ENCODE measurements around the gene NECAP2.

The NECAP2 gene
- total RNA-seq: 69.8 to 148 (median 112) reads per million in 9 experiments

GRCh38 chr1:16440470-16441281 is at the start of gene NECAP2:
TSS of gene NECAP2 (plus strand) at chr1:16440724. CDS start at chr1:16440762, 38 bp downstream.
- H3K27me3 Mint-ChIP-seq: no peaks in the 10 kb centered on the region
- H3K4me1 Mint-ChIP-seq (ENCODE audit: low read depth in 2 of 2): peaks cover 27 to 29% of the 10 kb centered on the region in 2 donors
- DNase-seq: peak; percentile 93 to 94 (median 93)
- ATAC-seq (replicated peaks): peak; percentile 87
- H3K4me3 Mint-ChIP-seq: peak within 1 kb of the TSS; percentile 94 to 95
- peak within 1 kb of the TSS; percentile 94 to 97 for H3K27ac Mint-ChIP-seq
- H3K9me3 Mint-ChIP-seq: no peaks in the 10 kb centered on the region
- peaks cover 48% of the 10 kb centered on the region for H3K36me3 Mint-ChIP-seq (ENCODE audit: insufficient read depth)

GRCh38 chr1:16391411-16391810 is 49.1 kb upstream of the NECAP2 start:
- ATAC-seq (replicated peaks) (no peak), DNase-seq (no peak)
- no peaks in the 10 kb centered on the region for H3K27me3 Mint-ChIP-seq
- H3K4me1 Mint-ChIP-seq (ENCODE audit: low read depth in 2 of 2): peaks cover 42 to 50% of the 10 kb centered on the region in 2 donors
- no peaks in the 10 kb centered on the region for H3K9me3 Mint-ChIP-seq
- H3K4me3 Mint-ChIP-seq: peak overlapping the region; percentile 19 to 40
- H3K36me3 Mint-ChIP-seq (ENCODE audit: insufficient read depth): peaks cover 46% of the 10 kb centered on the region
- H3K27ac Mint-ChIP-seq: peak overlapping the region; percentile 76 to 79

GRCh38 chr1:16392740-16393569 is 47.6 kb upstream of the NECAP2 start:
- Mint-ChIP-seq H3K36me3 (ENCODE audit: insufficient read depth) (peaks cover 60% of the 10 kb centered on the region), H3K27me3 (no peaks in the 10 kb centered on the region), H3K4me3 (peak overlapping the region in 1 of 2 donors; percentile 38), H3K4me1 (ENCODE audit: low read depth in 2 of 2) (peaks cover 31 to 39% of the 10 kb centered on the region in 2 donors), H3K27ac (peak overlapping the region; percentile 77 to 79), H3K9me3 (no peaks in the 10 kb centered on the region)
- no peak for DNase-seq
- no peak for ATAC-seq (replicated peaks)

GRCh38 chr1:16393570-16394521 is 46.7 kb upstream of the NECAP2 start:
- no peak overlapping the region for H3K4me3 Mint-ChIP-seq
- ATAC-seq (replicated peaks): no peak
- no peaks in the 10 kb centered on the region for H3K9me3 Mint-ChIP-seq
- H3K27me3 Mint-ChIP-seq: no peaks in the 10 kb centered on the region
- no peak for DNase-seq
- peaks cover 31 to 39% of the 10 kb centered on the region in 2 donors for H3K4me1 Mint-ChIP-seq (ENCODE audit: low read depth in 2 of 2)
- H3K36me3 Mint-ChIP-seq (ENCODE audit: insufficient read depth): peaks cover 54% of the 10 kb centered on the region
- peak overlapping the region in 1 of 2 donors; percentile 77 for H3K27ac Mint-ChIP-seq

GRCh38 chr1:16394977-16395376 is 45.5 kb upstream of the NECAP2 start:
- no peaks in the 10 kb centered on the region for H3K27me3 Mint-ChIP-seq
- peaks cover 26 to 38% of the 10 kb centered on the region in 2 donors for H3K4me1 Mint-ChIP-seq (ENCODE audit: low read depth in 2 of 2)
- DNase-seq (no peak), ATAC-seq (replicated peaks) (no peak)
- no peak overlapping the region for H3K27ac Mint-ChIP-seq
- peaks cover 60% of the 10 kb centered on the region for H3K36me3 Mint-ChIP-seq (ENCODE audit: insufficient read depth)
- H3K4me3 Mint-ChIP-seq: no peak overlapping the region
- no peaks in the 10 kb centered on the region for H3K9me3 Mint-ChIP-seq

- Mint-ChIP-seq H3K36me3 (ENCODE audit: insufficient read depth) (peaks cover 65% of the 10 kb centered on the region), H3K27ac (peak overlapping the region in 1 of 2 donors; percentile 88), H3K4me1 (ENCODE audit: low read depth in 2 of 2) (peaks cover 11 to 23% of the 10 kb centered on the region in 2 donors), H3K4me3 (no peak overlapping the region), H3K9me3 (no peaks in the 10 kb centered on the region), H3K27me3 (no peaks in the 10 kb centered on the region)
- DNase-seq (no peak), ATAC-seq (replicated peaks) (no peak)
Observed at GRCh38 chr1:16396591-16396990, 43.9 kb upstream of the NECAP2 start.

- H3K4me1 Mint-ChIP-seq (ENCODE audit: low read depth in 2 of 2): peaks cover 8 to 22% of the 10 kb centered on the region in 2 donors
- no peaks in the 10 kb centered on the region for H3K27me3 Mint-ChIP-seq
- DNase-seq (no peak), ATAC-seq (replicated peaks) (no peak)
- H3K4me3 Mint-ChIP-seq: no peak overlapping the region
- no peaks in the 10 kb centered on the region for H3K9me3 Mint-ChIP-seq
- peaks cover 65% of the 10 kb centered on the region for H3K36me3 Mint-ChIP-seq (ENCODE audit: insufficient read depth)
- peak overlapping the region; percentile 72 to 88 for H3K27ac Mint-ChIP-seq
Observed at GRCh38 chr1:16397120-16397519, 43.4 kb upstream of the NECAP2 start.

GRCh38 chr1:16398371-16398953 is 42.1 kb upstream of the NECAP2 start:
- DNase-seq (no peak), ATAC-seq (replicated peaks) (no peak)
- Mint-ChIP-seq H3K9me3 (no peaks in the 10 kb centered on the region), H3K27ac (peak overlapping the region; percentile 72 to 88), H3K36me3 (ENCODE audit: insufficient read depth) (peaks cover 56% of the 10 kb centered on the region), H3K4me3 (no peak overlapping the region), H3K4me1 (ENCODE audit: low read depth in 2 of 2) (peaks cover 0 to 10% of the 10 kb centered on the region in 2 donors), H3K27me3 (no peaks in the 10 kb centered on the region)

- DNase-seq: no peak
- peaks cover 0 to 7% of the 10 kb centered on the region in 2 donors for H3K4me1 Mint-ChIP-seq (ENCODE audit: low read depth in 2 of 2)
- no peak overlapping the region for H3K4me3 Mint-ChIP-seq
- peak overlapping the region in 1 of 2 donors; percentile 21 for H3K27ac Mint-ChIP-seq
- peaks cover 28% of the 10 kb centered on the region for H3K36me3 Mint-ChIP-seq (ENCODE audit: insufficient read depth)
- H3K27me3 Mint-ChIP-seq: no peaks in the 10 kb centered on the region
- ATAC-seq (replicated peaks): no peak
- no peaks in the 10 kb centered on the region for H3K9me3 Mint-ChIP-seq
Observed at GRCh38 chr1:16402742-16403141, 37.8 kb upstream of the NECAP2 start.

GRCh38 chr1:16405441-16405840 is 35.1 kb upstream of the NECAP2 start:
- no peak overlapping the region for H3K4me3 Mint-ChIP-seq
- peaks cover 20% of the 10 kb centered on the region for H3K36me3 Mint-ChIP-seq (ENCODE audit: insufficient read depth)
- DNase-seq (no peak), ATAC-seq (replicated peaks) (no peak)
- peaks cover 0 to 4% of the 10 kb centered on the region in 2 donors for H3K4me1 Mint-ChIP-seq (ENCODE audit: low read depth in 2 of 2)
- no peak overlapping the region for H3K27ac Mint-ChIP-seq
- peaks cover 0 to 14% of the 10 kb centered on the region in 2 donors for H3K27me3 Mint-ChIP-seq
- H3K9me3 Mint-ChIP-seq: no peaks in the 10 kb centered on the region

GRCh38 chr1:16406868-16407267 is 33.7 kb upstream of the NECAP2 start:
- no peak overlapping the region for H3K4me3 Mint-ChIP-seq
- no peak for DNase-seq
- H3K9me3 Mint-ChIP-seq: no peaks in the 10 kb centered on the region
- H3K4me1 Mint-ChIP-seq (ENCODE audit: low read depth in 2 of 2): no peaks in the 10 kb centered on the region
- peaks cover 0 to 14% of the 10 kb centered on the region in 2 donors for H3K27me3 Mint-ChIP-seq
- H3K36me3 Mint-ChIP-seq (ENCODE audit: insufficient read depth): peaks cover 14% of the 10 kb centered on the region
- peak overlapping the region in 1 of 2 donors; percentile 59 for H3K27ac Mint-ChIP-seq
- ATAC-seq (replicated peaks): no peak

- Mint-ChIP-seq H3K4me3 (no peak overlapping the region), H3K27ac (peak overlapping the region in 1 of 2 donors; percentile 41), H3K27me3 (peaks cover 0 to 14% of the 10 kb centered on the region in 2 donors), H3K4me1 (ENCODE audit: low read depth in 2 of 2) (no peaks in the 10 kb centered on the region), H3K9me3 (no peaks in the 10 kb centered on the region), H3K36me3 (ENCODE audit: insufficient read depth) (peaks cover 9% of the 10 kb centered on the region)
- ATAC-seq (replicated peaks) (no peak), DNase-seq (no peak)
Observed at GRCh38 chr1:16409536-16410152, 30.9 kb upstream of the NECAP2 start.

Measured in effector memory CD8-positive, alpha-beta T cell (primary cell).